Ecto neural progenitor cell (in vitro differentiated cells): ENCODE data around the gene PRPF39.

Experiments used
- DNase-seq: peaks from one replicate; pipeline ENCODE4 v3.0.0-alpha.2; 2018; ENCODE audit warnings: low spot score

The PRPF39 gene

GRCh38 chr14:45082420-45082819, 1.5 kb upstream of the PRPF39 start:
- no peak for DNase-seq

GRCh38 chr14:45083617-45083975, 320 bp upstream of the PRPF39 start:
- no peak for DNase-seq

- DNase-seq = no peak
Measured at GRCh38 chr14:45084946-45085346, 1.0 kb downstream of the PRPF39 start.

GRCh38 chr14:45089813-45090212, 5.9 kb downstream of the PRPF39 start:
- no peak for DNase-seq

GRCh38 chr14:45091710-45092109, 7.8 kb downstream of the PRPF39 start:
- no peak for DNase-seq

- no peak for DNase-seq
Measured at GRCh38 chr14:45094275-45094674, 10.4 kb downstream of the PRPF39 start.

- DNase-seq = no peak
Measured at GRCh38 chr14:45095143-45095542, 11.2 kb downstream of the PRPF39 start.

- DNase-seq = no peak
Measured at GRCh38 chr14:45096218-45096617, 12.3 kb downstream of the PRPF39 start.

- no peak for DNase-seq
Measured at GRCh38 chr14:45103806-45104205, 19.9 kb downstream of the PRPF39 start.

- no peak for DNase-seq
Measured at GRCh38 chr14:45104561-45104960, 20.6 kb downstream of the PRPF39 start.

GRCh38 chr14:45112896-45113781, 29.2 kb downstream of the PRPF39 start:
- no peak for DNase-seq

- no peak for DNase-seq
Measured at GRCh38 chr14:45114327-45114726, 30.4 kb downstream of the PRPF39 start.

- DNase-seq = no peak
Measured at GRCh38 chr14:45118594-45118993, 34.7 kb downstream of the PRPF39 start.

GRCh38 chr14:45120096-45120495, 36.2 kb downstream of the PRPF39 start:
- no peak for DNase-seq

- DNase-seq = no peak
Measured at GRCh38 chr14:45123271-45123670, 39.4 kb downstream of the PRPF39 start.

- DNase-seq = no peak
Measured at GRCh38 chr14:45125754-45126153, 41.8 kb downstream of the PRPF39 start.

GRCh38 chr14:45128963-45129629, 45.2 kb downstream of the PRPF39 start:
- no peak for DNase-seq

- no peak for DNase-seq
Measured at GRCh38 chr14:45133683-45134050, 49.8 kb downstream of the PRPF39 start.

- DNase-seq = peak; percentile 96
Measured at GRCh38 chr14:45134051-45134958, 50.4 kb downstream of the PRPF39 start, which contains the start of gene FKBP3. Gene FKBP3, minus strand, starts transcription at chr14:45134481. Its CDS starts 25 bp downstream, at chr14:45134456.

GRCh38 chr14:45135156-45135555, 51.2 kb downstream of the PRPF39 start:
- no peak for DNase-seq

- peak; percentile 91 for DNase-seq
Measured at GRCh38 chr14:45135659-45136395, 51.9 kb downstream of the PRPF39 start, which contains the start of gene FANCM. Gene FANCM, plus strand, starts transcription at chr14:45135930. Its CDS starts 102 bp downstream, at chr14:45136032.

GRCh38 chr14:45136399-45136798, 52.5 kb downstream of the PRPF39 start:
- no peak for DNase-seq
